Measurements from ENCODE around the gene MMP13.
"Not testable (repeated sequence)": the region's sequence is repeated elsewhere in the genome, so short reads cannot be mapped to it uniquely, and the experiment has no call there.

Gene MMP13

DNA sequence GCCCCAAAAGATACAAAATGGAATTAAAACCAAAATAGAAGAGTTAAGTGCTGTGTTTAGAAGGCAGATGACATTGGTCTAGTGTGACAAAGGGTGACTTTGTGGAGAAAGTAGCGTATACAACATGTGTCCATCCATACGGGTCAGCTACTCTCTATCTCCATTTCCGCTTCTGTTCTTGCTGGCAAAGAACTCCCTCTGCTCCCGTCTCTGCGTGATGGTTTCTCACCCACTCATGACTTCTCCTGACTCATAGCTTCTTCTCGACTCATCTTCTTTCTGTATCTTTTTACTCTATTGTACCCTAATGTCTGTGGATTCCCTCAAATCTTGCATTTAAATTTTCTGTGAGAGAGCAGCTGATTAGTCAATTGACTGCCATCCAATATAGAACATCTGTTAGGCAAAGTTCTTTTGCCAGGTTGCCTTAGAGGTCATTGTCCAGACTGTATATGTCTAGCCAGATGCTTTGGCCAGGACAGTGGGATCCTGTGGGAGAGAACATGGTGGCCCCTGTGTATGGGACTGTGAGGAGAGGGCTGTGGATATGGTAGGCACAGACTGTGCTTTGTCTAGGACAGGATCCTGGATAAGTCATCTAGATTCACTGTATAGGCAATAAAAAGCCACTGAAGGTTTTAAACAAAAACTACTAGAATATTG lies 28.4 kb downstream of the MMP13 start:
- Mint-ChIP-seq H3K4me3 (no peak overlapping the region), H3K4me1 (ENCODE audit: low read depth) (no peaks in the 10 kb centered on the region), H3K27ac (no peak overlapping the region), H3K9me3 (ENCODE audit: low read depth) (no peaks in the 10 kb centered on the region), H3K27me3 (peaks cover 6% of the 10 kb centered on the region), H3K36me3 (no peaks in the 10 kb centered on the region)

DNA sequence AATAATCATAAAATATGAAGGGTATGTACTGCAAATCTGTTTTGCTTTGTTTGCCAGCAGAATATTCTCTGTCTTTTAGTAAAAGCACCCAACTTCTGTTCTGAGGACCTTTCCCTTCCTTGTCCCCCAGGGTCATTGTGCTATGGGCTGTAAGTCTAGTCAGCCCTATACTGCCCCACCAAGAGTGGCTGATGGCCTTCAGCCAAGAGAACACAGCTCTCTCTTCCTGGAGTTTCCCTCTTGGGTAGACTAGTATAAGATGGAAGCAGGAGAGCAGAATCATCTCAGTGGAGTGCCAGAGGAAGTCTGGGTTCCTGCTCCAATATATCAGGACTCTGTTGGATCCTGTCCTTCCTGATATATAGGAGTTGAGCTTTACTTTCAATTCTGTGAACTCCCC lies 29.0 kb downstream of the MMP13 start:
- no peaks in the 10 kb centered on the region for H3K9me3 Mint-ChIP-seq (ENCODE audit: low read depth)
- H3K27me3 Mint-ChIP-seq: peaks cover 9% of the 10 kb centered on the region
- no peak overlapping the region for H3K4me3 Mint-ChIP-seq
- no peaks in the 10 kb centered on the region for H3K4me1 Mint-ChIP-seq (ENCODE audit: low read depth)
- H3K36me3 Mint-ChIP-seq: no peaks in the 10 kb centered on the region
- H3K27ac Mint-ChIP-seq: no peak overlapping the region

DNA sequence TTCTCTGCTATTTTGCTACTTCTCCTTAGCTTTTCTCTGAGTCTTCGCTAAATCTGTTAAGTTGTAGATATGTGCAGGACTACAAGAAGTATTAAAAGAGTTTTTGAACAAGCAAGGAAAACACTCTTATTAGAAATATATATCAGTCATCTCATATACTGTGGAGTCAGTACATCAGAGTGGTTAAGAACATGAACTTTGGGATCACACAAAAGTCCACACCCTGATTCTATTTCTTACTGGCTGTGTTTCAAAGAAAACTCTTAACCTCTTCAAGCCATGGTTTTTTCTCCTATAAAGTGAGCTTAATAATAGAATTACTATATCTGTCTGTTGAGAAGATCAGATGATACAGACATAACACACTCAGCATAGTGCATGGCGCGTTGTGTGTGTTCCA lies 29.5 kb downstream of the MMP13 start:
- Mint-ChIP-seq H3K27ac (no peak overlapping the region), H3K36me3 (no peaks in the 10 kb centered on the region), H3K4me3 (no peak overlapping the region), H3K27me3 (peaks cover 10% of the 10 kb centered on the region), H3K9me3 (ENCODE audit: low read depth) (no peaks in the 10 kb centered on the region), H3K4me1 (ENCODE audit: low read depth) (no peaks in the 10 kb centered on the region)

GRCh38 chr11:102924851-102925380 lies 30.6 kb downstream of the MMP13 start:
- H3K9me3 Mint-ChIP-seq (ENCODE audit: low read depth): no peaks in the 10 kb centered on the region
- no peak overlapping the region for H3K4me3 Mint-ChIP-seq
- H3K4me1 Mint-ChIP-seq (ENCODE audit: low read depth): peaks cover 4% of the 10 kb centered on the region
- peaks cover 10% of the 10 kb centered on the region for H3K27me3 Mint-ChIP-seq
- no peak overlapping the region for H3K27ac Mint-ChIP-seq
- no peaks in the 10 kb centered on the region for H3K36me3 Mint-ChIP-seq

GRCh38 chr11:102921587-102922220 lies 33.8 kb downstream of the MMP13 start:
- peaks cover 10% of the 10 kb centered on the region for H3K27me3 Mint-ChIP-seq
- peaks cover 6% of the 10 kb centered on the region for H3K4me1 Mint-ChIP-seq (ENCODE audit: low read depth)
- H3K36me3 Mint-ChIP-seq: no peaks in the 10 kb centered on the region
- no peaks in the 10 kb centered on the region for H3K9me3 Mint-ChIP-seq (ENCODE audit: low read depth)
- H3K4me3 Mint-ChIP-seq: no peak overlapping the region
- no peak overlapping the region for H3K27ac Mint-ChIP-seq

- Mint-ChIP-seq H3K4me1 (ENCODE audit: low read depth) (peaks cover 6% of the 10 kb centered on the region), H3K4me3 (no peak overlapping the region), H3K9me3 (ENCODE audit: low read depth) (no peaks in the 10 kb centered on the region)
Measured at GRCh38 chr11:102920118-102920684, 35.3 kb downstream of the MMP13 start.

GRCh38 chr11:102915044-102915375 lies 40.5 kb downstream of the MMP13 start:
- H3K4me3 Mint-ChIP-seq: no peak overlapping the region
- peaks cover 3% of the 10 kb centered on the region for H3K27me3 Mint-ChIP-seq
- H3K27ac Mint-ChIP-seq: no peak overlapping the region
- peaks cover 3% of the 10 kb centered on the region for H3K4me1 Mint-ChIP-seq (ENCODE audit: low read depth)
- H3K9me3 Mint-ChIP-seq (ENCODE audit: low read depth): no peaks in the 10 kb centered on the region
- H3K36me3 Mint-ChIP-seq: no peaks in the 10 kb centered on the region

More at GRCh38 chr11:102920118-102920684, 35.3 kb downstream of the MMP13 start:
- Mint-ChIP-seq H3K27ac (no peak overlapping the region), H3K27me3 (peaks cover 11% of the 10 kb centered on the region), H3K36me3 (no peaks in the 10 kb centered on the region)

GRCh38 chr11:102914238-102915043 lies 41.1 kb downstream of the MMP13 start:
- no peak overlapping the region for H3K4me3 Mint-ChIP-seq
- H3K4me1 Mint-ChIP-seq (ENCODE audit: low read depth): peaks cover 2% of the 10 kb centered on the region
- H3K36me3 Mint-ChIP-seq: no peaks in the 10 kb centered on the region
- H3K9me3 Mint-ChIP-seq (ENCODE audit: low read depth): no peaks in the 10 kb centered on the region
- H3K27me3 Mint-ChIP-seq: peaks cover 4% of the 10 kb centered on the region
- H3K27ac Mint-ChIP-seq: no peak overlapping the region

DNA sequence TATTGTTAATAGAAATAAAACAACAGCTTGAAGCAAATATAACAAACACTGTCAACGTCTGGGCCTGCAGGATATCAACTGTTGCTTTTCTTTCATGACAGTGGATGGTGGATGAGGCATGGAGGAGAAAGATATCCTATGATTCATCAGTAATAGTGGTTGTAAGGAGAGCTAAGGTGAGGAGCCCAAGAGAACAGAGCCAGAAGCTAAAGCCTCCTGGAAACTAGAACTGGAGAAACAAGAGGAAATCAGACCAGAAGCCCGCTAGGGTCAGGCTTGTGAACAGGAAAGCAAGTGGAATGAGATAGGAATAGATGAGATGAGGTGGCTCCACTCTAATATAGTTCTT lies 43.1 kb downstream of the MMP13 start:
- H3K36me3 Mint-ChIP-seq: no peaks in the 10 kb centered on the region
- H3K9me3 Mint-ChIP-seq (ENCODE audit: low read depth): no peaks in the 10 kb centered on the region
- no peaks in the 10 kb centered on the region for H3K4me1 Mint-ChIP-seq (ENCODE audit: low read depth)
- H3K27me3 Mint-ChIP-seq: peaks cover 6% of the 10 kb centered on the region
- no peak overlapping the region for H3K27ac Mint-ChIP-seq
- no peak overlapping the region for H3K4me3 Mint-ChIP-seq

GRCh38 chr11:102911758-102912481 lies 43.6 kb downstream of the MMP13 start:
- Mint-ChIP-seq H3K36me3 (no peaks in the 10 kb centered on the region), H3K27ac (no peak overlapping the region), H3K4me3 (no peak overlapping the region)

GRCh38 chr11:102905848-102906247 lies 49.7 kb downstream of the MMP13 start:
- H3K4me1 Mint-ChIP-seq (ENCODE audit: low read depth); H3K36me3 Mint-ChIP-seq; H3K27me3 Mint-ChIP-seq; H3K4me3 Mint-ChIP-seq; H3K27ac Mint-ChIP-seq; H3K9me3 Mint-ChIP-seq (ENCODE audit: low read depth): not testable (repeated sequence)

More at GRCh38 chr11:102911758-102912481, 43.6 kb downstream of the MMP13 start:
- Mint-ChIP-seq H3K27me3 (peaks cover 6% of the 10 kb centered on the region), H3K4me1 (ENCODE audit: low read depth) (no peaks in the 10 kb centered on the region), H3K9me3 (ENCODE audit: low read depth) (no peaks in the 10 kb centered on the region)

DNA sequence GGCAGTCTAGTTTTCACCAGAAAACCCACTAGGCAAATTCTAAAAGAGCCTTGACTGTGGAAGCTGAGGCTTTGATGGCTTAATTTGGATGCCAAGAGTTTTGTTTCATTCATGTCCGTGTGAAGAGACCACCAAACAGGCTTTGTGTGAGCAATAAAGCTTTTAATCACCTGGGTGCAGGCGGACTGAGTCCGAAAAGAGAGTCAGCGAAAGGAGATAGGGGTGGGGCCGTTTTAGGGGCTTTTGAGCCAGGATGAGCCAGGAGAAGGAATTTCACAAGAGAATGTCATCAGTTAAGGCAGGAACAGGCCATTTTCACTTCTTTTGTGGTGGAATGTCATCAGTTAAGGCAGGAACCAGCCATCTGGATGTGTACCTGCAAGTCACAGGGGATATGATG lies 51.6 kb downstream of the MMP13 start:
- H3K27ac Mint-ChIP-seq; H3K4me1 Mint-ChIP-seq (ENCODE audit: low read depth); H3K27me3 Mint-ChIP-seq; H3K4me3 Mint-ChIP-seq; H3K36me3 Mint-ChIP-seq; H3K9me3 Mint-ChIP-seq (ENCODE audit: low read depth): not testable (repeated sequence)

GRCh38 chr11:102900346-102900745 lies 55.2 kb downstream of the MMP13 start:
- H3K27ac Mint-ChIP-seq: no peak overlapping the region
- peaks cover 4% of the 10 kb centered on the region for H3K27me3 Mint-ChIP-seq
- no peaks in the 10 kb centered on the region for H3K36me3 Mint-ChIP-seq
- no peaks in the 10 kb centered on the region for H3K9me3 Mint-ChIP-seq (ENCODE audit: low read depth)
- no peak overlapping the region for H3K4me3 Mint-ChIP-seq
- no peaks in the 10 kb centered on the region for H3K4me1 Mint-ChIP-seq (ENCODE audit: low read depth)

Data from activated naive CD8-positive, alpha-beta T cell (primary cell).